GM21381 (cell line): Measurements from ENCODE around the gene TMEM25.
"Not testable (repeated sequence)": the region's sequence is repeated elsewhere in the genome, so short reads cannot be mapped to it uniquely, and the experiment has no call there.

Experiments used
- ATAC-seq: cut with Tn5 transposase; IDR thresholded peaks from one replicate; pipeline ENCODE4 v1.9.1; 2021; ENCODE audit warnings: mild to moderate bottlenecking, moderate library complexity; ENCODE audit not compliant: unreplicated experiment

The TMEM25 gene

DNA sequence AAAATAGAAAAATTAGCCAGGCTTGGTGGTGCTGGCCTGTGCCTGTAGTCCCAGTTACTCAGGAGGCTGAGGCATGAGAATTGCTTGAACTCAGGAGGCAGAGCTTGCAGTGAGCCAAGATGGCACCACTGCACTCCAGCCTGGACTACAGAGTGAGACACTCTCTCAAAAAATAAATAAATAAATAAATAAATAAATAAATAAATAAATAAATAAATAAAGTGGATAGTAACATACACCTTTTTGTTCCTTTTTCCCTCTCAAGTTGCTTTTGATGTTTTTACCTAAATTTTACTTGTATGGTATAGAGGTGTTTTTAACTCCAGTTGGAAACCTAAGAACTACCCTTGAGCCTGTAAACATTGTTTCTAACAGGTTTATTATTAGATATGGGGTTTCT is 47.0 kb downstream of the TMEM25 start:
- ATAC-seq, result not testable (repeated sequence)

DNA sequence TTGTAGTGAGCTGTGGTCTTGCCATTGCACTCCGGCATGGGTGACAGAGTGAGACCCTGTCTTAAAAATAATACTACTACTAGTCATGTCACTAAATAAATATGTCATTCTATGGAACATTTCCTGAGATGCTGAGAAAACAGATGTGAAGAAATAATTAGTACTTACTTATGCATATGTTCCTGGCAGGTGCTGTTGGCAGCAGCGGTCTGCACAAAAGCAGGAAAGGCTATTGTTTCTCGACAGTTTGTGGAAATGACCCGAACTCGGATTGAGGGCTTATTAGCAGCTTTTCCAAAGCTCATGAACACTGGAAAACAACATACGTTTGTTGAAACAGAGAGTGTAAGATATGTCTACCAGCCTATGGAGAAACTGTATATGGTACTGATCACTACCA is 50.1 kb downstream of the TMEM25 start:
- no peak for ATAC-seq
